Right lobe of liver (tissue), 6 donors: ENCODE measurements around the gene NATD1. TPM values are rescaled to one million over a fixed set of nuclear protein-coding genes. Genes with fewer than 3 reads are reported as not detected.

Experiments
- ATAC-seq, 4 donors: fragments of 200-7000 bp; cut with Tn5 transposase; one replicate each; pipeline ENCODE4 v1.9.1; 2020; ENCODE audit warnings: mild to moderate bottlenecking in 4 of 4, moderate library complexity in 4 of 4
- DNase-seq, 3 donors: peaks; one replicate each; pipeline ENCODE4 v3.0.0-alpha.2; 2020
- H3K27ac ChIP-seq, 3 donors: fragments of 200-600 bp; one replicate each; pipeline ENCODE4 v1.8.0; 2022
- H3K27me3 ChIP-seq, 2 donors: fragments of 200-600 bp; one replicate each; pipeline ENCODE4 v1.8.0; 2022
- H3K36me3 ChIP-seq, 4 donors: fragments of 200-600 bp; sonication (generic) in 1 of 4; one replicate each; pipeline versions ENCODE4 v1.5.1 to v1.8.0; 2017 to 2022; ENCODE audit warnings: control low read depth in 1 of 4
- H3K4me1 ChIP-seq, 4 donors: fragments of 200-600 bp; sonication (generic) in 1 of 4; one replicate each; pipeline versions ENCODE4 v1.5.1 to v1.8.0; 2017 to 2022; ENCODE audit warnings: control low read depth in 1 of 4
- H3K4me3 ChIP-seq, 3 donors: fragments of 200-600 bp; one replicate each; pipeline ENCODE4 v1.8.0; 2022
- H3K9me3 ChIP-seq, 4 donors: fragments of 200-600 bp; sonication (generic) in 1 of 4; one replicate each; pipeline versions ENCODE4 v1.5.1 to v1.8.0; 2017 to 2022; ENCODE audit warnings: control low read depth in 1 of 4
- CTCF ChIP-seq, 4 donors: fragments of 200-600 bp in 3 of 4; fragments of 450-650 bp in 1 of 4; IDR thresholded peaks; one replicate each; pipeline versions ENCODE4 v1.5.1 to v1.8.0; 2016 to 2022; ENCODE audit warnings: antibody characterized with exemption in 4 of 4, mild to moderate bottlenecking in 2 of 4
- POLR2A ChIP-seq: fragments of 450-650 bp; IDR thresholded peaks from one replicate; pipeline ENCODE4 v1.6.1; 2017; ENCODE audit warnings: antibody characterized with exemption, mild to moderate bottlenecking
- WGBS: methylation state at CpG from one replicate; pipeline ENCODE4 v1.1.6; 2018; ENCODE audit warnings: low coverage, low lambda C conversion rate; ENCODE audit not compliant: insufficient coverage; ENCODE audit errors: missing lambda C conversion rate; 5-methylcytosine and 5-hydroxymethylcytosine counted together
- intact Hi-C, 2 donors: fragments of 100-400 bp; cut with DNase I; formaldehyde crosslinking; loops; one replicate each; pipeline versions ENCODE4 v1.11.2 to v1.14.1; 2022
- total RNA-seq, 6 experiments: library from RNA; depleted of rRNA in 2 of 6; stranded (reverse); fragments of >200 nt in 2 of 6; fragmentation: NEBNext Ultra II Directional in 3 of 6; extraction: Animal tissue kit (Norgen Biotek cat#: 25700) in 3 of 6; gene quantifications; one replicate each; pipeline versions ENCODE4 v1.1.0 to v1.2.4, GENCODE V29; 2016 to 2023
- donor health status: DM: no; HTN: yes; CAD: no.
- donor health status: DM: no; HTN: no; CAD: no.
- donor health status: DM: no; HTN: no; CAD: no.
- donor health status: DM: no; HTN: yes; CAD: no.
- donor health status: DM: no; HTN: yes; CAD: no.

The NATD1 gene
- total RNA-seq, 6 experiments from 2014 or later: 3.3 to 5.5 (median 4.7) TPM

- Histone ChIP-seq H3K9me3 (no peaks in the 10 kb centered on the region), H3K4me1 (peaks cover 0 to 24% (median 3%) of the 10 kb centered on the region in 4 donors), H3K4me3 (no peak overlapping the region), H3K27me3 (no peaks in the 10 kb centered on the region), H3K27ac (no peak overlapping the region), H3K36me3 (peaks cover 0 to 14% (median 1%) of the 10 kb centered on the region in 4 donors)
- 73% methylated on average over 5 of the region's 17 CpGs for WGBS
- DNase-seq (peak in 1 of 3 donors; percentile 58), ATAC-seq (no peak)
- intact Hi-C loops: no loop called here
- TF ChIP-seq POLR2A (no peak), CTCF (IDR thresholded peaks at IDR 0.05) (no peak)
Observed at GRCh38 chr17:21209511-21210175, 43.6 kb downstream of the NATD1 start.

- Histone ChIP-seq H3K9me3 (no peaks in the 10 kb centered on the region), H3K4me3 (no peak overlapping the region), H3K36me3 (peaks cover 0 to 14% (median 1%) of the 10 kb centered on the region in 4 donors), H3K27me3 (no peaks in the 10 kb centered on the region), H3K27ac (no peak overlapping the region), H3K4me1 (peaks cover 0 to 24% (median 2%) of the 10 kb centered on the region in 4 donors)
- DNase-seq: no peak
- TF ChIP-seq CTCF (IDR thresholded peaks at IDR 0.05): no peak
- no peak for TF ChIP-seq POLR2A
- ATAC-seq: no peak
- intact Hi-C loops: no loop called here
- 79% methylated on average over 3 of the region's 7 CpGs for WGBS
Observed at GRCh38 chr17:21208352-21208751, 44.9 kb downstream of the NATD1 start.

GRCh38 chr17:21204935-21205334 lies 48.3 kb downstream of the NATD1 start:
- H3K4me1 ChIP-seq: no peaks in the 10 kb centered on the region
- no peaks in the 10 kb centered on the region for H3K9me3 ChIP-seq
- H3K36me3 ChIP-seq: peaks cover 0 to 6% (median 1%) of the 10 kb centered on the region in 4 donors
- TF ChIP-seq POLR2A (no peak), CTCF (IDR thresholded peaks at IDR 0.05) (no peak)
- no peak for ATAC-seq
- intact Hi-C loops: no loop called here
- H3K27ac ChIP-seq: no peak overlapping the region
- no peak for DNase-seq
- 100% methylated on average over 1 of the region's 9 CpGs for WGBS
- no peak overlapping the region for H3K4me3 ChIP-seq
- H3K27me3 ChIP-seq: no peaks in the 10 kb centered on the region

- DNase-seq (no peak), ATAC-seq (peak in 1 of 4 donors; percentile 9)
- Histone ChIP-seq H3K4me3 (no peak overlapping the region), H3K9me3 (no peaks in the 10 kb centered on the region), H3K27ac (no peak overlapping the region), H3K36me3 (peaks cover 0 to 10% (median 7%) of the 10 kb centered on the region in 4 donors), H3K27me3 (no peaks in the 10 kb centered on the region), H3K4me1 (no peaks in the 10 kb centered on the region)
- no CpG with 5 or more reads among the region's 12 CpGs for WGBS
- TF ChIP-seq POLR2A: no peak
- TF ChIP-seq CTCF (IDR thresholded peaks at IDR 0.05): no peak
- intact Hi-C loops: no loop called here
Observed at GRCh38 chr17:21202512-21202911, 50.7 kb downstream of the NATD1 start.
